B cell (primary cell): ENCODE data around the gene AKAP9.

Experiments used
- CTCF ChIP-seq: fragments of 200-600 bp; IDR thresholded peaks from one replicate; pipeline ENCODE4 v1.8.0; 2022; ENCODE audit warnings: antibody characterized with exemption, mild to moderate bottlenecking
- EZH2 ChIP-seq: IDR thresholded peaks from 2 replicates; pipeline ENCODE4 v1.6.1; 2012; ENCODE audit warnings: borderline replicate concordance, low read depth, mild to moderate bottlenecking, moderate library complexity, low read length; ENCODE audit not compliant: insufficient read depth, poor library complexity, severe bottlenecking

GRCh38 chr7:92133737-92134270 lies 193.1 kb downstream of the AKAP9 start:
- TF ChIP-seq EZH2 (no peak), CTCF (peak; percentile 79)
